Left renal cortex interstitium (tissue), 4 donors: ENCODE data around the gene IRGQ. TPM values are rescaled to one million over a fixed set of nuclear protein-coding genes. Genes with fewer than 3 reads are reported as not detected.
"Not testable (repeated sequence)": the region's sequence is repeated elsewhere in the genome, so short reads cannot be mapped to it uniquely, and the experiment has no call there.

Source experiments
- DNase-seq, 4 donors: peaks; one replicate each; pipeline ENCODE4 v3.0.0-alpha.2; 2013; ENCODE audit warnings: low read depth in 4 of 4, low spot score in 2 of 4, missing footprints in 1 of 4
- polyA plus RNA-seq, 4 donors: library from polyadenylated mRNA; unstranded; fragments of 120-200 nt; gene quantifications; one replicate each; pipeline ENCODE4 v1.2.1, GENCODE V29; 2013; ENCODE audit not compliant: insufficient read length in 4 of 4

The IRGQ gene
- polyA plus RNA-seq, 4 donors = 10.6 to 22.6 (median 16.5) TPM

DNA sequence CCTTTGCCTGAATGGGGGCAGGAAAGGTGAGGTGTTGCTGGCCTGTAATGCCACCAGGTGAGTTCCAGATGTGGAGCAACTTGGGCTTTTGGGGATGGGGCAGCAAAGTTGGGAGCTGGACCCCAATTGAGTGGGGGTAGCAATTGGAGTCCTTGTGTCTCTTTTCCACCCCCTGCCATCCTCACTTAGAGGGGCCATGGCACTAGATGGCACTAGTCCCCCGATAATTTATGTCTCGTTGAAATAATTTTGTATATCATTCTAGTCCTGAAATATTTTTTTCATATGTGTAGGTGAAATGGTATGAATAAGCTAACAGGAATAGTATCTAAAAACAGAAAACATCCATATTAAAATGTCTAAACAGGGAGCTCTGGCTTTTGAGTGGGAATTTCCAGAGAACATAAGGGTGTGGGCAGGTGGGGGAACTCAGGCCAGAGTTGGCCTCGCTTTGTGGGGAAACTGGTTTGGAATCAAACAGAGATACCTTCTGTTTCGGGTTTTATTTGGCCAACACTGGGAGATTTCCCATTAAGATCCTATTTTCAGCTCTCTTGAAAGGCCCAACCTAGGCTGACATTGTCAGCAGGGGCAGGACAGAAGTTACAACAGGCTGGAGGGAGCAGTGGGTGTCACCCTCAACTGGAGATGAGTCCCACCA, 3.8 kb upstream of the IRGQ start:
- no peak for DNase-seq

DNA sequence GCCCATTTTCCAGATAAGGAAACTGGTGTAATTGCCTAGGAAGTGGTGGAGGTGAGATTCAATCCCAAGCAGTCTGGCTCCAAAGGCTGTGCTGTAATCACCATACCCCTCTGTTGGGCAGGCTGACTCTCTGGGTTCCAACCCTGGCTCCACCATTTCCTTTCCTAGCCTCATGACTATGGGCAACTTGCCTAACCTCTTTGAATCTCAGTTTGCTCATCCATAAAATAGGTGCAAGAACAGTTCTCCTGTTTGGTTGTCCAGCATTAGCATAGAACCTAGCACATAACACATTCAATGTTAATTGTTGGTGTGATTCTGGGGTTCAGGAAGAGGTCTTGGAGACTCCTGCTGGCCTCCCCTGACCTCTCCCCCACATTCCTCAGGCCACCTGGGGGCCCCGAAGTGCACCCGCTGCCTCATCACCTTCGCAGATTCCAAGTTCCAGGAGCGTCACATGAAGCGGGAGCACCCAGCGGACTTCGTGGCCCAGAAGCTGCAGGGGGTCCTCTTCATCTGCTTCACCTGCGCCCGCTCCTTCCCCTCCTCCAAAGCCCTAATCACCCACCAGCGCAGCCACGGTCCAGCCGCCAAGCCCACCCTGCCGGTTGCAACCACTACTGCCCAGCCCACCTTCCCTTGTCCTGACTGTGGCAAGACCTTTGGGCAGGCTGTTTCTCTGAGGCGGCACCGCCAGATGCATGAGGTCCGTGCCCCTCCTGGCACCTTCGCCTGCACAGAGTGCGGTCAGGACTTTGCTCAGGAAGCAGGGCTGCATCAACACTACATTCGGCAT, 2.7 kb upstream of the IRGQ start:
- DNase-seq = no peak

DNA sequence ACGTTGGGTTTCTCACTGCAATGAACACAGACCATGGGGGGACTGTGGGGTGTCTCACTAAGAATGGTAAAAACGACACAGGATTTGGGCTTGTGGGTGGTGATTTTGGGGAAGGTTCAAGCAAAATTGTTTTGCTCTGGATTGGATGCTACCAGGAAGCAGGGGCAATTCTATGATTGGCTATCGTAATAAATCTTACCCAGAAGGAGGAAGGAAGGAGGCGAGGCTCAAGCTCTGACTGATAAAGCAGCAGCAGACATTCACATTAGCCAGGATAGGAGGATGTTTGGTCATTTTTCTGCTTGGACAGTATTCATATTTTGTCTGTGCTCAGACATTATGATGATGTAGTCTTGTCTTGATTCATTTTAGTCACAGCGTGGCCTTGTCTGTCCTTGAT, 1.9 kb upstream of the IRGQ start:
- no peak for DNase-seq

DNA sequence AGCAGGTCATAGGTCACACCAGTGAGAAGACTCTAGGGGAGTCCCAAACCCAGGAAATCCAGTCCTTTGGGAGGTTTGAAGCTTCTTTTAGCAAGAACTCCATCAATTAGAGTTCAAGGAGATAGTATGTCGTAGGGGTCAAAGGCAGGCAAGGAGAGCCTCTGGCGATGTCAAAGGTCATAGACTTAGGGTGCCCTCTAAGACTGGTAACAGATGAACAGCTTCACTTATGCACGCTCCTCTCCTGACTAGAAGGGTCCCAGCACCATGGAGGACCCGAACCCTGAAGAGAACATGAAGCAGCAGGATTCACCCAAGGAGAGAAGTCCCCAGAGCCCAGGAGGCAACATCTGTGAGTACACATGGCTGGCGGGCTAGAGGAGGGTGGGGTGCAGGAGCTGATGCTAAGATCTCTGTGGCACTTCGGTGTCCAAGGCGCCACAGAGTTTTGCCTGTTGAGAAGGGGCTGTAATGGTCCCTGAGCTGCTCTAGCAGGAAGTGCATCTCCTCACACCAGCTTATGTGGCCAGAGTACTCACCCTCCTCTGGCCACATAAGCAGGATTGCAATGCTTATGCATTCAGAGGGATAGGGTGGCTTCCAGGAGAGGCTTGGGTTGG, 1.0 kb upstream of the IRGQ start:
- no peak for DNase-seq

DNA sequence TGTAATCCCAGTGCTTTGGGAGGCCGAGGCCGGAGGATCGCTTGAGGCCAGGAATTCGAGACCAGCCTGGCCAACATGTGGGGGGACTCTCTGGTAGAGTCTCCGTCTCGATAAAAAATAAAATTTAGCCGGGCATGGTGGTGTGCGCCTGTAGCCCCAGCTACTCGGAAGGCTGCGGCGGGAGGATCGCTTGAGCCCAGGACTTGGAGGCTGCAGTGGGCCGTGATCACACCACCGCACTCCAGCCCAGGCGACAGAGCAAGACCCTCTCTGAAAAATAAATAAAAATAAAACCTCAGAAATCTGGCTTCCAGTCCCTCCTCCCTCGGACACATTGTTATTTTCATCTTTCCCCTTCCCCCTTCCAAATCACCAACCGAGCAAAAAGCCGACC, 332 bp downstream of the IRGQ start:
- no peak for DNase-seq

DNA sequence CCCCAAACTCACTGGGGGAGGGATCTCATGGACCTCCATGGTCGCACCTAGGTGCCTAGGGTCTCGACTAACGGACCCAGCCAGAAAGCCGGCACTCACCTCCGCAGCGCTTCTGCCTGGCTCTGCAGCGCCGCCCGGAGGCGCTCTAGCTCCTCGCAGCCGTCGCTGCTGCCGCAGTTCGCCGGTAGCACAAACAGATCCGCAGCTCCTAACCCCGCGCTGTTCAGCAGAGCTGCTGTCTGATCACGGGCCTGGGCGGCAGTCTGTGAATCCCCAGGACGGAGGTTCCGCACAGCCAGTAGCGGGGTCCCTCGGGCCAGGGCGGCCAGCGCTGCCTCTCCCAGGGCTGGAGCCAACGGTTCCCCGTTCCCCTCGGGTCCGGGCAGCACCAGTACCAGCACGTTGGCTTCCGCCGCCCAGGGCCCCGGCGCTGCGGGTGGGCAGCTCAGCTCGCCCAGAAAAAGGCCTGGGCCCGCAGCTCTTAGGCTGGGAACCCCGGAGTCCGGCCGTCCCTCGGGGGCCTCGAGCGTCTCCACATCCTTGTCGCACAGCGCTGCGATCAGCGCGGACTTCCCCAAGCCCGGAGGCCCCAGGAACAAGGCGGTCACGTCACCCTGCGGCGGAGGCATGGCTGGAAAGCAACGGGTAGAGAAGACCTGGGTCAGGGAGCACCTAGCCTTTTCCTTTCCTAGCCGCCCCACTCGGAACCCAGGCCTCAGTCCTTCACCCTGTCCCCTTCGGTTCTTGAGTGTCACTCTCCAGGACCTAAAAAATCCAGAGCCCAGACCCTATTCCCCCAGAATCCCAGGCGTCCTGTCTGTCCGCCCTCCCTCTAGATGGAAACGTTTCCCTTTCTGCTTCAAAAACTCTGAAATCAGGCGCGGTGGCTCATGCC, 977 bp downstream of the IRGQ start:
- DNase-seq = peak in 1 of 4 donors; percentile 45

DNA sequence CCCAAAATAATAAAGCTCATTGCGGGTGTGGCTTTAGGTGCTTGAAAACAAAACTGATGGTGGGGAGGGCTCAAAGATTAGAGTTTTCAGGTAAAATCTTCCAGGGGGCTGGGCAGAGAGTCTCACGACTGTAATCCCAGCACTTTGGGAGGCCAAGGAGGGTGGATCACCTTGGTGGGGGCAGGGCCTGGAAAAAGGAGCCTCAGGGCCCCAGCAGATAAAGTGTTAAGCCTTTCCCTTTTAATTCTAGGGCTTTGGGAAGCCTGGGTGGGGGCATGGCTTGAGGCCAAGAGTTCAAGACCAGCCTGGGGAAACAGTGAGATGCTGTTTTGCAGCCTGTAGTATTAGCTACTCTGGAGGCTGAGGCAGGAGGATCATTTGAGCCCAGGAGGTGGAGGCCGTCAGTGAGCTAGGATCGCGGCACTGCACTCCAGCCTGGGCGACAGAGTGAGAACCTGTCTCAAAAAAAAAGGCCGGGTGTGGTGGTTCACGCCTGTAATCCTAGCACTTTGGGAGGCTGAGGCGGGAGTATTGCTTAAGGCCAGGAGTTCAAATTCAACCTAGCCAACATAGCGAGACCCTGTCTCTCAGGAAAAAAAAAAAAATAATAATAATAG, 1.7 kb downstream of the IRGQ start:
- DNase-seq = no peak

DNA sequence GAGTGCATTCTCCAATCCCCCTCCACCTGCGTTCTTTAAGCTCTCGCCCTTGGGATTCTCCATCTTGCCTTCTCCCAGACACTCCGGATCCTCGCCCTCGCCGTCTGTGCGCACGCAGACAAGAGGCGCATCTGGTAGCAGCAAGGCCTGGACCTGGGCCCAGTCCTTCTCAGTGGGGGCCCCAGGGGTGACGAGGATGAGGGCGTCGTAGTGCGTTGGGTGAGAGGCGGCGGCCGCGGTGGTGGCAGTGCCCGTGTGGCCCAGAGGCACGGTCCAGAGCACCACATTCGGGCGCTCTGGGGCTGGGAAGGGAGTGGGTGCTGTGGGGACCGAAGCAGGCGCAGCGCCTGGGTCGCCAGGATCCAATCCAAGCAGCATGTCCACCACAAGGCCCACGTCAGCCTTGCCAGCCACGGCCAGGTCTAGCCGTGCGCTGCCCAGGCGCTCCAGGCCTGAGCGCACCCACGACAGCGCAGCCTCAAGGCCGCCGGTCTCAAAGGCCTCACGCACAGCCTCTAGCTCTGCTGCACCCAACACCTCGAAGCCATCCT, 3.1 kb downstream of the IRGQ start:
- DNase-seq = no peak

DNA sequence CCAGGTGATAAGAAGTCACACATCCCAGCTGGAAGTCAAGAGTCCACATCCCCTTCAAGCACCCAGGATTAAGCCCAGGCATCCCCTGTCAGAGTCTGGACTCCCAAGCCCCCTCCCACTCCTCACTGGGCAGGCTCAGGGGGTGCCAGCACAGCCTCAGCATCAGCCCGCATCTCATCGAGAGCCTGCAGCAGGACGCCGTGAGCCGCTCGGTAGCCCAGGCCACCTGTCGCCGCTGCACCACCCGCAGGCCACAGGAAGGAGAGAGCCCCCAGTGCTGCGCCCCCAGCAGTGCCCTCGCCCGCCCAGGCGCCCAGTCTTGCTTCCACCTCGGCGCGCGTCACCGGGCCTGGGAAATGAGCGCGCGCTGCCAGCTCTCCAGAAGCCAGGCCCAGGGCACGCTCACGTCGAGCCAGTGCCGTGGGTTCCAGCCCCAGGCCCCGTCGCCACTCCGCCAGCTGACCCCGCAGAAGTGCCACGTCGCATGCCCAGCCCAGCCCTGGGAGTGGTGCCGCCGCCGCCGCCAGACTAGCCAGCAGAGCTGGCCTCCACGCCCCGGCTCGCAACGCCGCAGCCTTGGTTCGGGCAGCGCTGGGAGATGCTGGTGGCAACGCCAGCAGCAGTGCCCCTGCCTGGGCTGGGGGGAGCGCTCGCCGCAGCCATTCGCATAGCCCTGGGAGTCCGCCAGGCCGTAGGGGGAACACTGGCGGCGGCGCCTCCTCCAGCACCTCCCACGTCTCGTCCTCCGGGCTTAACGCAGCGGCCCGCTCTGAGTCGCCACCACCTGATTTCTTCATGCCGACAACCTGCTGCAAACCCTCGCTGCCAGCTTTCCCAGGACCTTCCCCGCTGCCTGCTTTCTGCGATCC, 3.8 kb downstream of the IRGQ start:
- DNase-seq = no peak

DNA sequence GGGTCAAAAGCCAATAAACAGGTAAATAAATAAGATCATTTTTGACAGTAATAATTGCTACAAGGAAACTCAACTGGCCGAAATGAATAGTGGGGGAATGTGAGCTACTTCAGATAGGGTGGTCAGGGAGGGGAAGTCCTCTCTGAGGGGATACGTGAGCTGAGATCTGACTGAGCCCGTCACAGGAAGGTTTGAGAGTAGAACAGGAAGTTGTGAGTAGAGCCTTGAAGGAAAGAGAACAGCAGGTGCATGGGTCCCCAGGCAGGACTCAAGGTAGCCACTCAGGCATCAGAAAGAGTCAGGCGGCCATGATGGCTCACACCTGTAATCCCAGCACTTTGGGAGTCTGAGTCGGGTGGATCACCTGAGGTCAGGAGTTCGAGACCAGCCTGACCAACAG, 6.3 kb downstream of the IRGQ start:
- DNase-seq = no peak

DNA sequence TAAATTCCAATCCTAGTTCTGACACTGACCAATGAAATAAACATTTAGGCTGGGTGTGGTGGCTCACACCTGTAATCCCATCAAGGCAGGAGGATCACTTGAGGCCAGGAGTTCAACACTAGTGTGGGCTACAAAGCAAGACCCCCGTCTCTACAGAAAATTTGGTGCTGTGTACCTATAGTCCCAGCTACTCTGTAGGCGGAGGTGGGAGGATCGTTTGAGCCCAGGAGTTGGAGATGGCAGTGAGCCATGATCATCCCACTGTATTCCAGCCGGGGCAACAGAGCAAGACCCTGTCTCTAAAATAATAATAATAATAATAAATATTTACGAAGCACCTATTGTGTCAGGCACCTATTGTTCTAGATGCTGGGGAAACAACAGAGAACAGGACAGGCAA, 6.7 kb downstream of the IRGQ start:
- no peak for DNase-seq

DNA sequence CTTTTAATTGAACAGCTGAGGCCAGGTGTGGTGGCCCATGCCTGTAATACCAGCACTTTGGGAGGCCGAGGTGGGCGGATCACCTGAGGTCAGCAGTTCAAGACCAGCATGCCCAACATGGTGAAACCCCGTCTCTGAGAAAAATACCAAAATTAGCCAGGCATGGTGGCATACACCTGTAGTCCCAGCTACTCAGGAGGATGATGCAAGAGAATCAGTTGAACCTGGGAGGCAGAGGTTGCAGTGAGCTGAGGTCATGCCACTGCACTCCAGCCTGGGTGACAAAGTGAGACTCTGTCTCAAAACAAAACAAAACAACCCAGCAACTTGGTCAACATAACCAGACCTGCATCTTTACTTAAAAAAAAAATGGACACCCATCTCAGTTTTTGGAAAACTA, 8.9 kb downstream of the IRGQ start:
- DNase-seq = not testable (repeated sequence)

DNA sequence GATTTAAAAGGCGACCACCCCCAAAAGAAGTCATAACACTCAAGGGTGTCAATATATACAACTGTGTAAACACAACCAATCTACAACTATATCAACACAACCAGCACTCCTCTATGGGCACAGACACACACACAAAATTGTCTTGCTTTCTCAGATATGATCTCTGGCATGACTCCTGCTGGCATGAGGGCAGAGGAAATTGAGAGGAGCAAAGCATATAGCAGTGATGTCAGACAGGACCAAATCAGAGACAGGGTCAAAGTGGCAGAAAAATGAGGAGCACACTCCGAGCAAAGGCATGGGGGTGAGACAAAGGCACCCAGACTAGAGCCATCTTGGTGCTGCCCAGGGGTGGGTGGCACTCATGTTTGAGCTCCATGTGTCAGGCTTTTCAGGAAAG, 9.6 kb downstream of the IRGQ start:
- no peak for DNase-seq

DNA sequence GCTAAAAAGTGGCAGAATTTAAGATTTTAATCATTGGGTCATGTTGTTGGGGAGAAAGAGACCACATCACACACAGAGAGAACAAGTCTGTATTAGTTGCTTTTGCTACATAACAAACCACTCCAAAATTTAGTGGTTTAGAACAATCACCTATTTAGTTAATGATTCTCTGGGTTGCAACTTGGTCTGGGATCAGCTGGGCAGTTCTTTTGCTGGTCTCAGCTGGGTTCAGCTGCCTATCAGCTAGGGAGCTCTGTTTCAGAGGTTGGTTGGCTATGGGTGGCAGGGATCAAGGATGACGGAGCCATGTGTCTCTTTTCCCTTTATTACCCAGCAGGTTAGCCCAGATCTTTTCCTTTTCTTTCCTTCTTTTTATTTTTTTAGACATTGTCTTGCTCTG, 11.4 kb downstream of the IRGQ start:
- DNase-seq = no peak

DNA sequence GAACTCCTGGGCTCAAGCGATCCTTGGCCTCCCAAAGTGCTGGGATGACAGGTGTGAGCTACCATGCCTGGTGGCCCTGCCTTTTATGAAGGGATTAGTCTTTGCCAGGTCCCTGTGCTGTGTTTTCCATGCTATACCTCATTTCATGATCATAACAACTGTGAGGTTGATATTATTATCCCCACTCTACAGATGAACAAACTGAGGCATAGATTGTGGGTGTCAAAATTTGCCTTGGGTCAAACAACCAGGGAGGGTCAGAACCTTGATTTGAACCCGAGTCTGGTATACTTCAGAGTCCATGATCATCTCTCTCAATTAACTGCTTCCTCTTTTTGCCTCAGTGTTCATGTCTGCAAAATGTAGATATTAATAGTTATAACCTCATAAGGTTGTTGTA, 13.4 kb downstream of the IRGQ start:
- DNase-seq = no peak

DNA sequence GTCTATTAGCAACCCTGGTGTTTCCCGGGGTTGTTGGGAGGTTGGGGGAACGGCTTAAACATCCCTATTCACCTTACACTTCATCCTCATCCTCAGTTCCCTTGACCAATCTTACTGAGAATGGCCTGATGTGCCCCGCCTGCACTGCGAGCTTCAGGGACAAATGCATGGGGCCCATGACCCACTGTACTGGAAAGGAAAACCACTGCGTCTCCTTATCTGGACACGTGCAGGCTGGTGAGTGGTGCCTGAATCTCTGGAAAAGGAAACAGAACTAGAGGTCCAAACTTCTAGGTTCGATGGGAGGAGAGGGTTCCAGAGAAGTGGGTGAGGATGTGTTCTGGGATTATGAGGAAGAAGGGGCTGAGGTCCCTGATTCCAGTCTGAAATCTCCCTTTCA, 14.5 kb downstream of the IRGQ start:
- DNase-seq = no peak

DNA sequence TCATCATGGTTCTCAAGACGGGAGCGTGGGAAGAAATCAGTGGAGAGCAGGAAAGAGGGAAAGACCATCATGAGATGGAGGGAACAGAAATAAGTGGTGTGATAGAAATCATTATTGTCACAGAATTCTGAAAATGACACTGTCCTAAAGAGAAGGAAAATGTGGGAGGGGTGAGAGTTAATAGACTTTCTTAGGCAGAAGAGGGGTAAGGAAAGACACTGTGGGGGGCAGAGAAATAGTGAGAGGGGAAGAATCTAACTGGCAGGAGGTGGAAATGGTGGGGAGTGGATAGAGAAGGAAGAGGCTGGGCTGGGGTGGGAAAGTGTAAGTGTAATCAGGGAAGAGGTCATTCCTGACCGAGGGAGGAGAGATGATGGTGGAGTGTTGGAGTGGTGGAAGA, 17.1 kb downstream of the IRGQ start:
- no peak for DNase-seq

DNA sequence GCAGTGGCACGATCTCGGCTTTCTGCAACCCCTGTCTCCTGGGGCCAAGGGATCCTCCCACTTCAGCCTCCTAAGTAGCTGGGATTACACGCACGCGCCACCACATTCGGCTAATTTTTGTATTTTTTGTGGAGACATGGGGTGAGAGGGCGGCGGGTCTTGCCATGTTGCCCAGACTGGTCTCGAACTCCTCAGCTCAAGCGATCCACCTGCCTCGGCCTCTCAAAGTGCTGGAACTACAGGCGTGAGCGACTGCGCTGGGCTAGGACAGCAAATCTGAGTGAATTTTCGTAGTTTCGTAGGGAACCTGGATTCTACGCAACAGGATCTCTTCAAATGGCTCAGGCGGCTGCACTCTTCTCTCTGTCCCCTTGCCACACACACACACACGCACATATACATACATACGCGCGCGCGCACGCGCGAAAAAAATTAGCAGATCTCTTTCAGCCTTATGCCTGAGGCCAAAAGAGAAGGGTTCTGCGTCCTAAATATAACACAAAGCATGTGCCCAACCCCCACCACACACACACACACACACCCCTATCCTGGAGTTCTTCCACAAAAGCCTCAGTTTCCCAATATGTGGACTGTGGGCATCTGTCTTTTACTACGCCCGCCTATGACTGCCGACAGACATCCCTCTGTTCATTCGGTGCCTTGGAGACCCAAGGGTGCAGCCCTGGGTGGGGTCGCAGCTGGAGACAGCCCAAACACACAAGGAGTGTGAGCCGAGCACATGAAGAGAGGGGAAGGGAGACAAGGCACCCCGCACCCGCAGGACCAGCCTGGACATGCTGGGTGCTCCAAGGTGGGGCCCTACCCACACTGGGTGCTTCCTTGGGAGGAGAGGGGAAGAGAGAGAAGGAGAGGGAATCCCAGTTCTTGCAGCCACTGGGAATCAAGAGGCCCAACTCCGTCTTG, 19.7 kb downstream of the IRGQ start:
- no peak for DNase-seq
